ENCODE data around the gene VAMP2.

Gene VAMP2

DNA sequence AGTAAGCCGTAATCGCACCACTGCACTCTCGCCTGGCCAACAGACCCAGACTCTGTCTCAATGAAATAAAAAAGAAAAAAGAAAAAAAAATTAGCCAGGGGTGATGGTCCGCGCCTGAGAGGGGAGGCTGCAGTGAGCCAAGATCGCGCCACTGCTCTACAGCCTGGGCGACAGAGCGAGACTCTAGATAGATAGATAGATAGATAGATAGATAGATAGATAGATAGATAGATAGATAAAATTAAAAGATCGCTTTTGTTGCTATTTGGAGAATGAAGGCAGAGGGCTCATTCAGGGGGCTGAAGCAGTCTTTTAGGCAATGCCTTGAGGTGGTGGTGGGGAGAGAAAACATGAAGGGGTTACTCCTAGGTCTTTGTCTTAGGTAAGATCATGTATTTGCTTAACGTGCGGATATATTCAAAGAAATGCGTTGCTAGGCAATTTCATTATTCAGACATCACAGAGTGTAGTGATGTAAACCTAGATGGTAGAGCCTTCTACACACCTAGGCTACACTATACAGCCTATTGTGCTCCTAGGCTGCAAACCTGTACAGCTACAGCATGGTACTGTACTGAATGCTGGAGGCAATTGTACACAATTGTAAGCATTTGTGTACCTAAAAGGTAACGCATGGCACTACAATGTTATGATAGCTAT is 34.5 kb downstream of the VAMP2 start:
- H3K4me3 ChIP-seq (ENCODE audit: low read depth, low read length): no peak overlapping the region
- TF ChIP-seq, protein P1, sequence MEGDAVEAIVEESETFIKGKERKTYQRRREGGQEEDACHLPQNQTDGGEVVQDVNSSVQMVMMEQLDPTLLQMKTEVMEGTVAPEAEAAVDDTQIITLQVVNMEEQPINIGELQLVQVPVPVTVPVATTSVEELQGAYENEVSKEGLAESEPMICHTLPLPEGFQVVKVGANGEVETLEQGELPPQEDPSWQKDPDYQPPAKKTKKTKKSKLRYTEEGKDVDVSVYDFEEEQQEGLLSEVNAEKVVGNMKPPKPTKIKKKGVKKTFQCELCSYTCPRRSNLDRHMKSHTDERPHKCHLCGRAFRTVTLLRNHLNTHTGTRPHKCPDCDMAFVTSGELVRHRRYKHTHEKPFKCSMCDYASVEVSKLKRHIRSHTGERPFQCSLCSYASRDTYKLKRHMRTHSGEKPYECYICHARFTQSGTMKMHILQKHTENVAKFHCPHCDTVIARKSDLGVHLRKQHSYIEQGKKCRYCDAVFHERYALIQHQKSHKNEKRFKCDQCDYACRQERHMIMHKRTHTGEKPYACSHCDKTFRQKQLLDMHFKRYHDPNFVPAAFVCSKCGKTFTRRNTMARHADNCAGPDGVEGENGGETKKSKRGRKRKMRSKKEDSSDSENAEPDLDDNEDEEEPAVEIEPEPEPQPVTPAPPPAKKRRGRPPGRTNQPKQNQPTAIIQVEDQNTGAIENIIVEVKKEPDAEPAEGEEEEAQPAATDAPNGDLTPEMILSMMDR (IDR thresholded peaks at IDR 0.05; ENCODE audit: low read depth, low read length): no peak

DNA sequence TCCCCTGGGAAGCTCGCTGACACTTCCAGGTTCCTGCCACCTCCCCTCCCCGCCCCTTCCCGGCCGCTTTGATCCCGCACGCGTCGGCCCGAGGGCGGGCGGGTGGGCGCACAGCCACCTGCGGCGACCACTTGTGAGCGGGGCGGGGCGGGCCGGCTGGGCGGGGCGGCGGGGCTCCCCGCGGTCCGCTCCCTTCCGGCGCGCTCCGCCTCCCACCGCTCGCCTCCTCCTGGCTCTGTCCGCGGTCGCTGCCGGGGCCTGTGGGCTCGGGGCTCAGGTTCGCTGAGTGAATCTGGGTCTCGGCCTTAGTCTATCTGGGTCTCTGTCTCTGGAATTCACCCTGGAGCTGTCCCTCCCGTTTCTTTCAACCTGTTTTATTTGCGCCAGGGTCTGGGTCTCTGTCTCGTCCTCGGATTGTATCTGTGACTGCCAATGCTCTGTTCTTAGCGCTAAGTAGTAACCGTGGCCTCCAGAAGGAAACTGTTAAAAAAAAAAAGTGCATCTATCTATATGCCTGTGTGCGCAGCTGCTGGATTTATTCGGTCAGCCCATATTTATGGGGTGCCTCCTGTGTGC is 36.2 kb downstream of the VAMP2 start:
- TF ChIP-seq, protein P1 (IDR thresholded peaks at IDR 0.05; ENCODE audit: low read depth, low read length): no peak
- peak overlapping the region; percentile 73 for H3K4me3 ChIP-seq (ENCODE audit: low read depth, low read length)

DNA sequence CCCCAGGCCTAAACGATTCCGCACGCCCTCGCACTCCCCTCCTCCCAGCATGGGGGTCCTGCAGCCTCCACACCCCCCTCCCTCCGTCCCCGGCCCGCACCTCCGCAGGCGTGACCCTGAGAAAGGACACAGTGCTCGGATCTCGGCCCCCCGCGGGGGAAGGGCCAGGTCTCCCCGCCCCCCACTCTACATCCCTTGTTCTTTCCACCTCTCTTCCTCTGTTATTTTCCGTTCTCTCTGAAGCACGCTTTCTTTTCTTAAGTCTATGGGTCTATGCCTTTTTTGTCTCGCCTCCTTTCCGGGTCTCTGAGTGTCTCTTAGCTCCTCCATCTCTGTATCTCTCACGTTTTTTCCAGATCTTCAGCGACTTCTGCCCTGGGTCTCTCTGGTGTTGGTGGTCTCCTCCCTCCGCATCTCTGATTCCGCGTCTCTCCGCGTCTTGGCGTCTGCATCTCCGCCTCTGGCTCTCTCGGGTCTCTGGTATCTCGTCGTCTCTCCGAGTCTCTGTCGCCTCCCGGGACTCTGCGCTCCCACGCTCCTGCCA is 36.7 kb downstream of the VAMP2 start:
- TF ChIP-seq, protein P1 (IDR thresholded peaks at IDR 0.05; ENCODE audit: low read depth, low read length): no peak
- peak overlapping the region; percentile 73 for H3K4me3 ChIP-seq (ENCODE audit: low read depth, low read length)

DNA sequence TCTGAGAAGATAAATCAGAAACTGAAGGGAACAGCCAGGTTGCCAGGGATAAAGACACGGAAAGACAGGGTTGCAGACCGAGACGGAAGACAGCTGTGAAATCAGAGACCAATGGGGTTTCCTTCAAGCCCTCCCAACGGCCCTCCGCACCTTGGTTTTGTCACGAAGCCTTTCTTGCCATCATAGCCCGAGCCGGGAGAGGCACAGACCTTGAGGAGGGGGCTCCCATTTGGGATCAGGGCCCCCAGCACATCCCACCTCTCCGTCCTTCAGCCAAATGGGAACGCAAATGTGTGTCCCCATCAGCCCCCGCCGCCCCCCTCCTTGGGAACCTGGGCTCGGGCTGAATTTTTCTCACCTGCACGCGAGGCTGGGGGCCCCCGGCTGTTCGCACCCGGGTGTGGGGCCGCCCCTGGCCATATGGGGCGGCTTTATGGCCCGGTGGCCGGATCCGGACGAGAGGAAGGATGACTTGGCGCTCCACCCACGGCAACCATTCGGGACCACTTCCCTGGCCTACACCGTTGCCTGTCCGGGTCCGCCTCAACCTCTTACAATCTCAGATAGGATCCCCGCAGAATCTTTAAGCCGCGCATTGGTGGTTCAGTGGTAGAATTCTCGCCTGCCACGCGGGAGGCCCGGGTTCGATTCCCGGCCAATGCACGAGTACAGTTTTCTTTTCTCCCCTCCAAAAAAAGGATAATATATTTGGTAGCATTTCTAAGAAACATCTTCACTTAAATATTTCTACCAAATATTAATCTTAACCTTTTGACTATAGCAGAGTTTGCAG is 37.4 kb downstream of the VAMP2 start:
- H3K4me3 ChIP-seq (ENCODE audit: low read depth, low read length): peak overlapping the region; percentile 73
- TF ChIP-seq, protein P1 (IDR thresholded peaks at IDR 0.05; ENCODE audit: low read depth, low read length): no peak

DNA sequence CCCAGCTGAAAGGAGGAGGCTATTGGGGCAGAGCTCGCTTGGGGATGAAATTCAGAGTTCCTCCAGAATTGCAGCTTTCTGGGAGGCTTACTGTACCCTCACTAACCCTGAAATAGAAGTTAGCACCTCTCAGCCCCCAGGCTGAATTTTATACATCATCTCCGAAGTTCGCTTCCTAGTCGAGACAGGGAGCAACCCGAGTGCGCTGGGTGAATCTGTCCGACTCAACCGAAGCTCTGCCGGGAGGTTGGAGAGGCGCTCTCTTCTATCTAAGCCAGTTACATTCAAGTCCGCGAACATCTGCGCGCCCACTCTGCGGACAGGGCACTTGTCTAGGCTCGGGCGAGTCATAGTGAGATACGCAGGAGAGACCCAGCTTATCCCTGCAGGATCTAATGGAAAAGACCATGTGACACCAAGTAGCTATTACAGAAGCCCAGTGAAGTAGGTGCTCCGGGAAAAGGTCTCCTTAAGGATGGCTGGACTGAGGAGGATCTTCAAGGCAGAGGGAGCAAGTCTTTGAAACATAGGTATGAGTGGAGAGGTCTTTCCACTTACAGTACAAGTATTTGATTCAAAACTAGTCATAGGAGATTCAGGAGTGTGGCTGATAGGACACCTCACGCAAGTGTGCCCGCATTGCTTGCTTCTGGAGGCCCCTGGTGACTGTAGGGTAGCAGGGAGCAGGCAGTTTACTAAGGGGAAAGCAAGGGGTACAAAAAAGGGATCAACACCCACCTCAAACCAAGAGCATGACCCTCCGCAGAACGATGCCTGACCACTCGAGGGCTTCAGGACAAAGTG is 38.2 kb downstream of the VAMP2 start:
- peak overlapping the region; percentile 73 for H3K4me3 ChIP-seq (ENCODE audit: low read depth, low read length)
- TF ChIP-seq, protein P1 (IDR thresholded peaks at IDR 0.05; ENCODE audit: low read depth, low read length): no peak

DNA sequence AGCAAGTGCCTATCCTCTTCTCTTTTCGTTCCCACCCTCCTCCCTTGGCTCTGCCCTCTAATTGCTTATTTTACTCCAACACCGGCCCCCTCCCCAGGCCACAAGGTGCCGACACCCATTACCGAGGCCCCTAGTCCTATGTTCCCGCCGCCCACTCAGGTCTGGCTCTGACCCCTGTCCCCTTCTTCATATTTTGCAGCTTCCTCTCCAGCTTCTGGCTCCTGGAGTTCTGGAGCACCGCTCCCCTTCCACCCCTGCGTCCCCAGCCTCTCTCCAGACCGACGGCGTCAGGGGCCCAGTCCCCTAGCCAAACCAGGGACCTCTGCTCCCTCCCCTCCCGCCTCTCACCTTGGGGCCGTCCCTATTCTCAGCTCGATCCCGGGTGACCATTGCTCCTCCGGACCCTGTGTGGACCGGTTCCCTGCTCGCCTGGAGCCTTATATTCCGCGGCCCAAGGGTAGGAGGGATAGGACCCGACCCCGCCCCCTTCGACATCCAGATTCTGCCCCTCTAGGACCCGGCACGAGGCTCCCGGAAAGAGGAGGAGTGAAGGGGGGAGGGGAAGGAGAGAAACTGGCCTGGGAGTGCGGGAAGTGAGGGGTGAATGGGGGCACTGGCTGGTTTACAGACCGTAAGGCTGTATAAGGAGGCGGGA is 38.9 kb downstream of the VAMP2 start, which contains the start of gene HES7:
HES7 (minus strand) TSS at position 412 of the 655 bp plus-strand sequence; CDS start at position 390, 22 bp downstream.
- TF ChIP-seq, protein P1 (IDR thresholded peaks at IDR 0.05; ENCODE audit: low read depth, low read length): no peak

More for the DNA sequence above, 38.9 kb downstream of the VAMP2 start, which contains the start of gene HES7:
- H3K4me3 ChIP-seq (ENCODE audit: low read depth, low read length): peak within 1 kb of the TSS; percentile 70

All from WI38 (cell line).